K562 (cell line): Measurements from ENCODE around the gene SULT2B1. TPM values are rescaled to one million over a fixed set of nuclear protein-coding genes. Genes with fewer than 3 reads are reported as not detected.

ENCODE experiments used
- ADNP ChIP-seq: fragments of 200-800 bp; sonication (Bioruptor generic); IDR thresholded peaks from 2 replicates; pipeline ENCODE4 v1.6.1; 2016; ENCODE audit warnings: missing genetic modification characterization, missing compliant biosample characterization
- CHD4 ChIP-seq: fragments of 200-600 bp; sonication (generic); IDR thresholded peaks from 3 replicates; pipeline ENCODE4 v1.6.1; 2012; ENCODE audit warnings: low read depth, mild to moderate bottlenecking, mixed read lengths, low read length, inconsistent platforms; ENCODE audit not compliant: insufficient read depth, insufficient replicate concordance, poor library complexity, severe bottlenecking
- FOXA3 ChIP-seq, 2 experiments: fragments of 450-650 bp in 1 of 2; sonication (generic) in 1 of 2; formaldehyde crosslinking; IDR thresholded peaks in 1 of 2; conservative IDR thresholded peaks in 1 of 2; 2 replicates each; pipeline versions ENCODE4 v1.4.0 to v1.8.0; 2020 to 2022; ENCODE audit warnings: mild to moderate bottlenecking in 2 of 2, missing genetic modification reagents in 1 of 2
- FOXP1 ChIP-seq: sonication (generic); formaldehyde crosslinking; IDR thresholded peaks from 2 replicates; pipeline ENCODE4 v1.8.0; 2022; ENCODE audit warnings: mild to moderate bottlenecking, missing genetic modification reagents
- GABPB1 ChIP-seq: sonication (generic); formaldehyde crosslinking; IDR thresholded peaks from 2 replicates; pipeline ENCODE4 v1.8.0; 2022; ENCODE audit warnings: mild to moderate bottlenecking, missing genetic modification reagents
- HNRNPK ChIP-seq: fragments of 200-400 bp; formaldehyde crosslinking; IDR thresholded peaks from one replicate; pipeline ENCODE4 v1.6.1; 2018; ENCODE audit warnings: mild to moderate bottlenecking, low read depth, low read length; ENCODE audit not compliant: poor library complexity, severe bottlenecking
- HOXB6 ChIP-seq: fragments of 250-450 bp; sonication (Bioruptor Pico); IDR thresholded peaks from 2 replicates; pipeline ENCODE4 v1.5.1; 2022; ENCODE audit warnings: mild to moderate bottlenecking, borderline replicate concordance
- KDM1A ChIP-seq, 2 experiments: fragments of 450-650 bp; IDR thresholded peaks; 2 replicates each; pipeline ENCODE4 v1.6.1; 2016; ENCODE audit warnings: mild to moderate bottlenecking in 2 of 2
- KHSRP ChIP-seq: fragments of 450-650 bp; IDR thresholded peaks from 2 replicates; pipeline ENCODE4 v1.6.1; 2017
- KLF10 ChIP-seq: fragments of 250-450 bp; sonication (Bioruptor Pico); IDR thresholded peaks from 2 replicates; pipeline ENCODE4 v1.6.1; 2021; ENCODE audit warnings: matching md5 sums
- KLF13 ChIP-seq: fragments of 450-650 bp; IDR thresholded peaks from 2 replicates; pipeline ENCODE4 v1.6.1; 2016; ENCODE audit warnings: missing genetic modification characterization, low read depth, mild to moderate bottlenecking, missing compliant biosample characterization, moderate library complexity, borderline replicate concordance
- MAZ ChIP-seq, 2 experiments: fragments of 450-650 bp in 1 of 2; sonication (generic) in 1 of 2; formaldehyde crosslinking; IDR thresholded peaks in 1 of 2; conservative IDR thresholded peaks in 1 of 2; 2 replicates each; pipeline versions ENCODE4 v1.4.0 to v1.5.0; 2020; ENCODE audit warnings: mild to moderate bottlenecking in 1 of 2, missing genetic modification reagents in 1 of 2
- NR2C2 ChIP-seq, 2 experiments: fragments of 200-800 bp in 1 of 2; sonication (Bioruptor generic) in 1 of 2; sonication (generic) in 1 of 2; formaldehyde crosslinking in 1 of 2; IDR thresholded peaks; 2 replicates each; pipeline versions ENCODE4 v1.6.1 to v1.8.0; 2016 to 2022; ENCODE audit warnings: mild to moderate bottlenecking in 1 of 2, missing compliant biosample characterization in 1 of 2, missing genetic modification characterization in 1 of 2, missing genetic modification reagents in 1 of 2
- POLR2H ChIP-seq: IDR thresholded peaks from 2 replicates; pipeline ENCODE4 v1.6.1; 2016; ENCODE audit warnings: missing genetic modification characterization, low read depth, mild to moderate bottlenecking, control low read depth, missing compliant biosample characterization, moderate library complexity
- RCOR1 ChIP-seq, 2 experiments: IDR thresholded peaks; 2 replicates each; pipeline ENCODE4 v1.6.1; 2012; ENCODE audit warnings: low read depth in 2 of 2, low read length in 2 of 2, borderline replicate concordance in 1 of 2, improper control_type of control experiment in 1 of 2
- SRSF3 ChIP-seq: fragments of 200-400 bp; formaldehyde crosslinking; IDR thresholded peaks from 2 replicates; pipeline ENCODE4 v1.6.1; 2016; ENCODE audit warnings: mild to moderate bottlenecking, low read length, moderate library complexity; ENCODE audit not compliant: insufficient read depth
- SRSF9 ChIP-seq: fragments of 200-400 bp; formaldehyde crosslinking; IDR thresholded peaks from 2 replicates; pipeline ENCODE4 v1.6.1; 2017; ENCODE audit warnings: low read depth, low read length, borderline replicate concordance
- TBP ChIP-seq: optimal IDR thresholded peaks from 2 replicates; pipeline ENCODE3; 2011; ENCODE audit warnings: low read depth, low read length, improper control_type of control experiment
- TCF7L2 ChIP-seq: fragments of 150-350 bp; IDR thresholded peaks from 2 replicates; pipeline ENCODE4 v1.6.1; 2016; ENCODE audit warnings: low read depth, mild to moderate bottlenecking, low read length, moderate library complexity
- ZC3H4 ChIP-seq: sonication (generic); formaldehyde crosslinking; IDR thresholded peaks from 2 replicates; pipeline ENCODE4 v1.9.0; 2021; ENCODE audit warnings: missing genetic modification reagents, borderline replicate concordance
- ZNF217 ChIP-seq: sonication (generic); formaldehyde crosslinking; IDR thresholded peaks from 2 replicates; pipeline ENCODE4 v1.8.0; 2022; ENCODE audit warnings: mild to moderate bottlenecking, missing genetic modification reagents
- ZNF23 ChIP-seq: fragments of 250-450 bp; sonication (Bioruptor Pico); IDR thresholded peaks from 2 replicates; pipeline ENCODE4 v1.4.0; 2020; ENCODE audit warnings: mild to moderate bottlenecking
- ZNF384 ChIP-seq: IDR thresholded peaks from 2 replicates; pipeline ENCODE4 v1.6.1; 2012; ENCODE audit warnings: low read depth, low read length, improper control_type of control experiment
- polyA plus RNA-seq, 8 experiments: library from polyadenylated mRNA; depleted of rRNA in 4 of 8; stranded (reverse) in 5 of 8; unstranded in 3 of 8; fragments of >200 nt; fragmentation: Nextera tagmentation in 2 of 8; fragmentation: Illumina TruSeq in 1 of 8; extraction: Ambion mirVana in 2 of 8; extraction: Trizol in 1 of 8; gene quantifications; 2 replicates each; pipeline versions ENCODE4 v1.2.1 to v1.2.3, GENCODE V29; 2011 to 2014; ENCODE audit warnings: inconsistent platforms in 1 of 8, missing spikeins in 1 of 8
- total RNA-seq, 7 experiments: library from RNA; depleted of rRNA in 6 of 7; stranded (reverse); fragments of >200 nt in 6 of 7; fragmentation: Illumina TruSeq in 2 of 7; extraction: Trizol in 2 of 7; gene quantifications; 2 replicates each; pipeline versions ENCODE4 v1.2.1 to v1.2.3, GENCODE V29; 2011 to 2021; ENCODE audit warnings: low replicate concordance in 1 of 7
- TF ChIP-seq, protein P1 (sequence below), 2 experiments: IDR thresholded peaks; 2 replicates each; pipeline ENCODE4 v1.6.1; 2011; ENCODE audit warnings: borderline replicate concordance in 1 of 2, control low read depth in 1 of 2, low read depth in 1 of 2, low read length in 1 of 2, mild to moderate bottlenecking in 1 of 2, mixed read lengths in 1 of 2, moderate library complexity in 1 of 2; ENCODE audit not compliant: insufficient read depth in 1 of 2, insufficient read length in 1 of 2, poor library complexity in 1 of 2, severe bottlenecking in 1 of 2; ENCODE audit errors: extremely low read depth in 1 of 2
- TF ChIP-seq, protein P2 (sequence below): sonication (generic); formaldehyde crosslinking; IDR thresholded peaks from 2 replicates; pipeline ENCODE4 v1.5.0; 2020; ENCODE audit warnings: missing genetic modification reagents
- TF ChIP-seq, protein P3 (sequence below): fragments of 450-650 bp; formaldehyde crosslinking; IDR thresholded peaks from 2 replicates; pipeline ENCODE4 v1.4.0; 2020; ENCODE audit warnings: mild to moderate bottlenecking

The SULT2B1 gene
- total and polyA plus RNA-seq, 9 of the 15 experiments (the other 6 are each of a cell fraction or from before 2014, with no cell fraction given), result 0.09 to 0.62 (median 0.22) TPM; not detected in 2

- TF ChIP-seq HNRNPK, result no peak
- TF ChIP-seq RCOR1 (IDR thresholded peaks at IDR 0.05; ENCODE audit: borderline replicate concordance in 1 of 2, low read depth in 2 of 2, low read length in 2 of 2), result peak in 1 of 2 experiments; percentile 63; a peak in 2 of 4 replicates
- peak; percentile 93 to 96 for TF ChIP-seq MAZ (CRISPR knock-in tag; conservative IDR thresholded peaks at IDR 0.05 in 1 of 2, IDR thresholded peaks at IDR 0.05 in 1 of 2)
- TF ChIP-seq ZC3H4 (CRISPR knock-in tag), result no peak
- TF ChIP-seq ZNF384, result peak; percentile 85
- TF ChIP-seq SRSF9, result no peak
- no peak for TF ChIP-seq ZNF23 (CRISPR knock-in tag)
- no peak for TF ChIP-seq KLF10 (CRISPR knock-in tag)
- TF ChIP-seq FOXA3 (CRISPR knock-in tag; conservative IDR thresholded peaks at IDR 0.05 in 1 of 2, IDR thresholded peaks at IDR 0.05 in 1 of 2), result peak in 1 of 2 experiments; percentile 95; a peak in 1 of 4 replicates
- TF ChIP-seq FOXP1 (CRISPR knock-in tag), result peak; percentile 99; the same call in 1 of the 2 replicates
- TF ChIP-seq, protein P1, sequence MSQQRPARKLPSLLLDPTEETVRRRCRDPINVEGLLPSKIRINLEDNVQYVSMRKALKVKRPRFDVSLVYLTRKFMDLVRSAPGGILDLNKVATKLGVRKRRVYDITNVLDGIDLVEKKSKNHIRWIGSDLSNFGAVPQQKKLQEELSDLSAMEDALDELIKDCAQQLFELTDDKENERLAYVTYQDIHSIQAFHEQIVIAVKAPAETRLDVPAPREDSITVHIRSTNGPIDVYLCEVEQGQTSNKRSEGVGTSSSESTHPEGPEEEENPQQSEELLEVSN (IDR thresholded peaks at IDR 0.05; ENCODE audit: borderline replicate concordance in 1 of 2, extremely low read depth in 1 of 2, insufficient read depth in 1 of 2, insufficient read length in 1 of 2, low read depth in 1 of 2, low read length in 1 of 2, poor library complexity in 1 of 2, severe bottlenecking in 1 of 2), result peak; percentile 98 to 99
- TF ChIP-seq SRSF3, result no peak
- TF ChIP-seq, protein P2, sequence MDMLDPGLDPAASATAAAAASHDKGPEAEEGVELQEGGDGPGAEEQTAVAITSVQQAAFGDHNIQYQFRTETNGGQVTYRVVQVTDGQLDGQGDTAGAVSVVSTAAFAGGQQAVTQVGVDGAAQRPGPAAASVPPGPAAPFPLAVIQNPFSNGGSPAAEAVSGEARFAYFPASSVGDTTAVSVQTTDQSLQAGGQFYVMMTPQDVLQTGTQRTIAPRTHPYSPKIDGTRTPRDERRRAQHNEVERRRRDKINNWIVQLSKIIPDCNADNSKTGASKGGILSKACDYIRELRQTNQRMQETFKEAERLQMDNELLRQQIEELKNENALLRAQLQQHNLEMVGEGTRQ, result peak; percentile 69
- TF ChIP-seq KDM1A (IDR thresholded peaks at IDR 0.05), result no peak
- no peak for TF ChIP-seq KLF13 (tag)
- TF ChIP-seq TCF7L2, result no peak; the same call in 1 of the 2 replicates
- no peak for TF ChIP-seq NR2C2 (CRISPR knock-in tag; IDR thresholded peaks at IDR 0.05)
- TF ChIP-seq NR2C2 (tag; IDR thresholded peaks at IDR 0.05), result no peak
- TF ChIP-seq, protein P3, sequence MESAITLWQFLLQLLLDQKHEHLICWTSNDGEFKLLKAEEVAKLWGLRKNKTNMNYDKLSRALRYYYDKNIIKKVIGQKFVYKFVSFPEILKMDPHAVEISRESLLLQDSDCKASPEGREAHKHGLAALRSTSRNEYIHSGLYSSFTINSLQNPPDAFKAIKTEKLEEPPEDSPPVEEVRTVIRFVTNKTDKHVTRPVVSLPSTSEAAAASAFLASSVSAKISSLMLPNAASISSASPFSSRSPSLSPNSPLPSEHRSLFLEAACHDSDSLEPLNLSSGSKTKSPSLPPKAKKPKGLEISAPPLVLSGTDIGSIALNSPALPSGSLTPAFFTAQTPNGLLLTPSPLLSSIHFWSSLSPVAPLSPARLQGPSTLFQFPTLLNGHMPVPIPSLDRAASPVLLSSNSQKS, result no peak
- peak; percentile 78 for TF ChIP-seq GABPB1
- TF ChIP-seq ADNP, result no peak
- TF ChIP-seq CHD4, result no peak
- peak; percentile 38; the same call in 1 of the 2 replicates for TF ChIP-seq ZNF217 (CRISPR knock-in tag)
- TF ChIP-seq HOXB6 (CRISPR knock-in tag), result no peak
- TF ChIP-seq KHSRP, result no peak
- TF ChIP-seq TBP, result no peak
- TF ChIP-seq POLR2H (tag), result no peak
These were observed 85.5 kb downstream of the SULT2B1 start (continued) for GRCh38 chr19:48637449-48637947.
